ENCODE measurements around the gene NTN4. TPM values are rescaled to one million over a fixed set of nuclear protein-coding genes. Genes with fewer than 3 reads are reported as not detected.

NTN4 gene
- total RNA-seq, 1 experiment from 2014 or later: 9.6 TPM

GRCh38 chr12:95836630-95837239 is 46.2 kb upstream of the NTN4 start:
- H3K4me3 ChIP-seq (ENCODE audit: low read depth, low read length, poor library complexity, severe bottlenecking): peak overlapping the region; percentile 12
- DNase-seq (ENCODE audit: low spot score): peak; percentile 42
- no peaks in the 10 kb centered on the region for H3K9me3 ChIP-seq (ENCODE audit: low read depth, low read length, poor library complexity, severe bottlenecking)
- H3K4me1 ChIP-seq (ENCODE audit: insufficient read depth, low read length, poor library complexity, severe bottlenecking): peaks cover 28% of the 10 kb centered on the region
- TF ChIP-seq, protein P1, sequence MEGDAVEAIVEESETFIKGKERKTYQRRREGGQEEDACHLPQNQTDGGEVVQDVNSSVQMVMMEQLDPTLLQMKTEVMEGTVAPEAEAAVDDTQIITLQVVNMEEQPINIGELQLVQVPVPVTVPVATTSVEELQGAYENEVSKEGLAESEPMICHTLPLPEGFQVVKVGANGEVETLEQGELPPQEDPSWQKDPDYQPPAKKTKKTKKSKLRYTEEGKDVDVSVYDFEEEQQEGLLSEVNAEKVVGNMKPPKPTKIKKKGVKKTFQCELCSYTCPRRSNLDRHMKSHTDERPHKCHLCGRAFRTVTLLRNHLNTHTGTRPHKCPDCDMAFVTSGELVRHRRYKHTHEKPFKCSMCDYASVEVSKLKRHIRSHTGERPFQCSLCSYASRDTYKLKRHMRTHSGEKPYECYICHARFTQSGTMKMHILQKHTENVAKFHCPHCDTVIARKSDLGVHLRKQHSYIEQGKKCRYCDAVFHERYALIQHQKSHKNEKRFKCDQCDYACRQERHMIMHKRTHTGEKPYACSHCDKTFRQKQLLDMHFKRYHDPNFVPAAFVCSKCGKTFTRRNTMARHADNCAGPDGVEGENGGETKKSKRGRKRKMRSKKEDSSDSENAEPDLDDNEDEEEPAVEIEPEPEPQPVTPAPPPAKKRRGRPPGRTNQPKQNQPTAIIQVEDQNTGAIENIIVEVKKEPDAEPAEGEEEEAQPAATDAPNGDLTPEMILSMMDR (conservative IDR thresholded peaks at IDR 0.05; ENCODE audit: low read depth, low read length): no peak
- no peak for TF ChIP-seq EZH2 (IDR thresholded peaks at IDR 0.05; ENCODE audit: borderline replicate concordance, low read depth, low read length, poor library complexity, severe bottlenecking)
- peak overlapping the region; percentile 14 for H3K27ac ChIP-seq (ENCODE audit: low read depth, low read length, poor library complexity, severe bottlenecking)
- ChIA-PET POLR2A (ENCODE audit: low non-redundant PET) (no interaction called here), CTCF (no interaction called here)
- no TSS peak for BruUV-seq (replicated peaks)
- H3K36me3 ChIP-seq (ENCODE audit: insufficient read depth, low read length, poor library complexity, severe bottlenecking): no peaks in the 10 kb centered on the region
- no peaks in the 10 kb centered on the region for H3K27me3 ChIP-seq (replicated peaks; ENCODE audit: insufficient read depth, low read depth, low read length, poor library complexity)
- intact Hi-C loops (cut with micrococcal nuclease; ENCODE audit: unreplicated experiment): no loop called here

DNA sequence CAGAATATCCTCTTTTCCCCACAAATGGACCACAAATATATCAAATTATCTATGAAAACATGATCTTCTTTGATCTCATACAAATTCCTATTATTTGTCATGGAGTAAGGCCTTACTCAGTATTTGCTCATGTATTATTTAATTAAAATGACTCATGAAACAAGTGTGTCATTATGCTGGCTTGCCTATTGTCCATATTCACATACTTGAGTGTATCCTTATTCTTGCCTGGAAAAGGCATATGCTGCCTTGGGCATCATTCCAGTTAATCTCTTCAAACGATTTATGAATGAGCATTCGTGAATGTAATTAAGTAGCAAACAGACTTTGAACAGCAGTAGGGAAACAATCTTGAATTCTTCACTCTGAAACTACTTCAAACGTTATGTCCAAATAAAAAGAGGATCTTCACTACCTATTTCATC is 45.6 kb upstream of the NTN4 start:
- BruUV-seq (replicated peaks): TSS peak; percentile 79
- peak overlapping the region; percentile 14 for H3K27ac ChIP-seq (ENCODE audit: low read depth, low read length, poor library complexity, severe bottlenecking)
- TF ChIP-seq EZH2 (IDR thresholded peaks at IDR 0.05; ENCODE audit: borderline replicate concordance, low read depth, low read length, poor library complexity, severe bottlenecking): no peak
- TF ChIP-seq, protein P1 (conservative IDR thresholded peaks at IDR 0.05; ENCODE audit: low read depth, low read length): no peak
- H3K4me3 ChIP-seq (ENCODE audit: low read depth, low read length, poor library complexity, severe bottlenecking): peak overlapping the region; percentile 12
- no peaks in the 10 kb centered on the region for H3K36me3 ChIP-seq (ENCODE audit: insufficient read depth, low read length, poor library complexity, severe bottlenecking)
- POLR2A ChIA-PET (ENCODE audit: low non-redundant PET): no interaction called here
- CTCF ChIA-PET: no interaction called here
- H3K4me1 ChIP-seq (ENCODE audit: insufficient read depth, low read length, poor library complexity, severe bottlenecking): peaks cover 28% of the 10 kb centered on the region
- intact Hi-C loops (cut with micrococcal nuclease; ENCODE audit: unreplicated experiment): no loop called here
- DNase-seq (ENCODE audit: low spot score): peak; percentile 84
- H3K9me3 ChIP-seq (ENCODE audit: low read depth, low read length, poor library complexity, severe bottlenecking): no peaks in the 10 kb centered on the region
- H3K27me3 ChIP-seq (replicated peaks; ENCODE audit: insufficient read depth, low read depth, low read length, poor library complexity): no peaks in the 10 kb centered on the region

DNA sequence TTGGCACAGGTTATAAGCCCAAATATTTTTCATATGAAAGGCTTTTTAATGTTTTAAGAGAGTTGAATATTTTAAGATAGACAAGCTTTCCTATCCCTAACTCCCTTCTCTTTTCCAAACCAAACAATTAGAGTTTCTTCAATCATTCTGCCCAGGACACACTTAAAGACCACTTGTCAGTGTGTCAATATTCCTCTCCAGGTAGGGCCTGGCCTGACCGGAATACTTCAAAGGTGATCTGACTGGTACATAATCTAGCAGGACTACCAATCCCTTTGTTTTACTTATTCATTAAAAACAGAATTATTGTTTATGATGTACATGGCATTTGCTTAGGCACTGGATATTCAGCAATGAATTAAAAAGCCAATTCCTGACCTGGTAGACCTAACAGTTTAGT is 44.0 kb upstream of the NTN4 start:
- BruUV-seq (replicated peaks): no TSS peak
- DNase-seq (ENCODE audit: low spot score): no peak
- CTCF ChIA-PET: no interaction called here
- intact Hi-C loops (cut with micrococcal nuclease; ENCODE audit: unreplicated experiment): no loop called here
- Histone ChIP-seq H3K36me3 (ENCODE audit: insufficient read depth, low read length, poor library complexity, severe bottlenecking) (no peaks in the 10 kb centered on the region), H3K4me1 (ENCODE audit: insufficient read depth, low read length, poor library complexity, severe bottlenecking) (peaks cover 28% of the 10 kb centered on the region), H3K4me3 (ENCODE audit: low read depth, low read length, poor library complexity, severe bottlenecking) (no peak overlapping the region), H3K27me3 (replicated peaks; ENCODE audit: insufficient read depth, low read depth, low read length, poor library complexity) (no peaks in the 10 kb centered on the region), H3K27ac (ENCODE audit: low read depth, low read length, poor library complexity, severe bottlenecking) (no peak overlapping the region), H3K9me3 (ENCODE audit: low read depth, low read length, poor library complexity, severe bottlenecking) (no peaks in the 10 kb centered on the region)
- no peak for TF ChIP-seq EZH2 (IDR thresholded peaks at IDR 0.05; ENCODE audit: borderline replicate concordance, low read depth, low read length, poor library complexity, severe bottlenecking)
- TF ChIP-seq, protein P1 (conservative IDR thresholded peaks at IDR 0.05; ENCODE audit: low read depth, low read length): no peak
- POLR2A ChIA-PET (ENCODE audit: low non-redundant PET): no interaction called here
